MM.1S (cell line): ENCODE measurements around the gene APPL2.
"Not testable (repeated sequence)": the region's sequence is repeated elsewhere in the genome, so short reads cannot be mapped to it uniquely, and the experiment has no call there.

Experiments used
- DNase-seq: peaks from one replicate; pipeline ENCODE4 v3.0.0-alpha.2; 2015
- H2AFZ ChIP-seq: fragments of 300-600 bp; sonication (generic); 2 replicates; pipeline ENCODE4 v1.6.0; 2016; ENCODE audit warnings: antibody characterized with exemption, low read length
- H3F3A ChIP-seq: fragments of 300-600 bp; sonication (generic); 2 replicates; pipeline ENCODE4 v1.6.1; 2016; ENCODE audit warnings: mild to moderate bottlenecking, antibody characterized with exemption, low read length, moderate library complexity, mixed read lengths; ENCODE audit not compliant: insufficient read depth
- H3K27ac ChIP-seq: fragments of 300-600 bp; sonication (generic); 2 replicates; pipeline ENCODE4 v1.5.1; 2016; ENCODE audit warnings: mild to moderate bottlenecking, low read length
- H3K27me3 ChIP-seq: fragments of 300-600 bp; sonication (generic); replicated peaks from 2 replicates; pipeline ENCODE4 v1.6.0; 2016; ENCODE audit warnings: low read length; ENCODE audit not compliant: insufficient read depth
- H3K36me3 ChIP-seq: fragments of 300-600 bp; sonication (generic); replicated peaks from 2 replicates; pipeline ENCODE4 v1.6.1; 2016; ENCODE audit warnings: mild to moderate bottlenecking, low read length, mixed read lengths; ENCODE audit not compliant: insufficient read depth
- H3K4me1 ChIP-seq: fragments of 300-600 bp; sonication (generic); 2 replicates; pipeline ENCODE4 v1.6.1; 2016; ENCODE audit warnings: low read length, mixed read lengths
- H3K4me2 ChIP-seq: fragments of 300-600 bp; sonication (generic); 2 replicates; pipeline ENCODE4 v1.6.0; 2016; ENCODE audit warnings: low read depth, low read length
- H3K4me3 ChIP-seq: fragments of 300-600 bp; sonication (generic); 2 replicates; pipeline ENCODE4 v1.5.1; 2016; ENCODE audit warnings: low read length, mixed read lengths
- H3K79me2 ChIP-seq: fragments of 300-600 bp; sonication (generic); 2 replicates; pipeline ENCODE4 v1.6.1; 2016; ENCODE audit warnings: mixed run types, low read length, mixed read lengths
- H3K9ac ChIP-seq: fragments of 300-600 bp; sonication (generic); 2 replicates; pipeline ENCODE4 v1.6.1; 2016; ENCODE audit warnings: low read length, mixed read lengths
- H3K9me2 ChIP-seq: fragments of 300-600 bp; sonication (generic); replicated peaks from 2 replicates; pipeline ENCODE4 v1.6.1; 2016; ENCODE audit warnings: mild to moderate bottlenecking, low read length, mixed read lengths; ENCODE audit not compliant: insufficient read depth
- H3K9me3 ChIP-seq: fragments of 300-600 bp; sonication (generic); replicated peaks from 2 replicates; pipeline ENCODE4 v1.6.1; 2016; ENCODE audit warnings: mild to moderate bottlenecking, low read length, mixed read lengths; ENCODE audit not compliant: insufficient read depth
- H4K20me1 ChIP-seq: fragments of 300-600 bp; sonication (generic); 2 replicates; pipeline ENCODE4 v1.6.1; 2016; ENCODE audit warnings: mild to moderate bottlenecking, low read length, moderate library complexity, mixed read lengths; ENCODE audit not compliant: insufficient read depth
- CTCF ChIP-seq: fragments of 300-600 bp; sonication (generic); IDR thresholded peaks from 2 replicates; pipeline ENCODE4 v1.5.1; 2016; ENCODE audit warnings: antibody characterized with exemption, low read length, mixed read lengths
- EZH2 ChIP-seq: fragments of 300-600 bp; sonication (generic); optimal IDR thresholded peaks from 2 replicates; pipeline ENCODE3; 2017; ENCODE audit warnings: low read depth, mild to moderate bottlenecking, antibody characterized with exemption, low read length, mixed read lengths
- EZH2phosphoT487 ChIP-seq: fragments of 300-600 bp; sonication (generic); IDR thresholded peaks from 2 replicates; pipeline ENCODE4 v1.6.1; 2018; ENCODE audit warnings: antibody characterized with exemption, low read length

The APPL2 gene

GRCh38 chr12:105252901-105253300 lies 16.9 kb upstream of the APPL2 start:
- no peaks in the 10 kb centered on the region for H3K36me3 ChIP-seq
- no peak overlapping the region for H3K9ac ChIP-seq
- no peaks in the 10 kb centered on the region for H3F3A ChIP-seq
- no peaks in the 10 kb centered on the region for H3K9me2 ChIP-seq
- no peak overlapping the region for H3K4me3 ChIP-seq
- TF ChIP-seq CTCF (no peak), EZH2phosphoT487 (no peak), EZH2 (no peak)
- DNase-seq, result no peak
- no peaks in the 10 kb centered on the region for H3K27me3 ChIP-seq
- H3K9me3 ChIP-seq, result no peaks in the 10 kb centered on the region
- no peaks in the 10 kb centered on the region for H4K20me1 ChIP-seq
- H3K4me1 ChIP-seq, result no peaks in the 10 kb centered on the region
- H3K4me2 ChIP-seq, result no peak overlapping the region
- H3K79me2 ChIP-seq, result no peaks in the 10 kb centered on the region
- no peak overlapping the region for H3K27ac ChIP-seq
- no peak overlapping the region for H2AFZ ChIP-seq

- H3K27ac ChIP-seq, H3K9me2 ChIP-seq, H3K27me3 ChIP-seq, H4K20me1 ChIP-seq, H3F3A ChIP-seq, H3K9me3 ChIP-seq, H3K79me2 ChIP-seq, H3K36me3 ChIP-seq, H3K4me3 ChIP-seq, H3K4me1 ChIP-seq, H2AFZ ChIP-seq, H3K9ac ChIP-seq, H3K4me2 ChIP-seq, DNase-seq: not testable (repeated sequence)
These were observed 9.9 kb upstream of the APPL2 start for GRCh38 chr12:105245776-105246427.

- H3K9me2 ChIP-seq, result no peaks in the 10 kb centered on the region
- H3K27ac ChIP-seq, result no peak overlapping the region
- H2AFZ ChIP-seq, result no peak overlapping the region
- H3K4me1 ChIP-seq, result no peaks in the 10 kb centered on the region
- H3K27me3 ChIP-seq, result no peaks in the 10 kb centered on the region
- no peak for TF ChIP-seq EZH2phosphoT487
- TF ChIP-seq EZH2, result no peak
- TF ChIP-seq CTCF, result no peak
- no peaks in the 10 kb centered on the region for H3F3A ChIP-seq
- H3K9ac ChIP-seq, result no peak overlapping the region
- no peak for DNase-seq
- H3K79me2 ChIP-seq, result no peaks in the 10 kb centered on the region
- H4K20me1 ChIP-seq, result no peaks in the 10 kb centered on the region
- H3K4me3 ChIP-seq, result no peak overlapping the region
- no peak overlapping the region for H3K4me2 ChIP-seq
- H3K9me3 ChIP-seq, result no peaks in the 10 kb centered on the region
- H3K36me3 ChIP-seq, result no peaks in the 10 kb centered on the region
These were observed 9.3 kb upstream of the APPL2 start for GRCh38 chr12:105245291-105245690.

GRCh38 chr12:105240228-105240627 lies 4.3 kb upstream of the APPL2 start:
- H3K9me2 ChIP-seq, result no peaks in the 10 kb centered on the region
- peaks cover 6% of the 10 kb centered on the region for H3K79me2 ChIP-seq
- no peak overlapping the region for H3K27ac ChIP-seq
- H3K27me3 ChIP-seq, result no peaks in the 10 kb centered on the region
- H3K9me3 ChIP-seq, result no peaks in the 10 kb centered on the region
- no peak overlapping the region for H3K9ac ChIP-seq
- no peaks in the 10 kb centered on the region for H3K36me3 ChIP-seq
- TF ChIP-seq EZH2 (no peak), EZH2phosphoT487 (no peak), CTCF (no peak)
- no peak overlapping the region for H3K4me2 ChIP-seq
- H3K4me3 ChIP-seq, result no peak overlapping the region
- H4K20me1 ChIP-seq, result no peaks in the 10 kb centered on the region
- H3K4me1 ChIP-seq, result 0 out of 2 replicates have a peak, but pooled peaks cover 4% of the 10 kb centered on the region
- H2AFZ ChIP-seq, result no peak overlapping the region; the same call in 1 of the 2 replicates
- H3F3A ChIP-seq, result no peaks in the 10 kb centered on the region
- DNase-seq, result no peak
